Measurements from ENCODE around the gene NT5C1B.

The NT5C1B gene

DNA sequence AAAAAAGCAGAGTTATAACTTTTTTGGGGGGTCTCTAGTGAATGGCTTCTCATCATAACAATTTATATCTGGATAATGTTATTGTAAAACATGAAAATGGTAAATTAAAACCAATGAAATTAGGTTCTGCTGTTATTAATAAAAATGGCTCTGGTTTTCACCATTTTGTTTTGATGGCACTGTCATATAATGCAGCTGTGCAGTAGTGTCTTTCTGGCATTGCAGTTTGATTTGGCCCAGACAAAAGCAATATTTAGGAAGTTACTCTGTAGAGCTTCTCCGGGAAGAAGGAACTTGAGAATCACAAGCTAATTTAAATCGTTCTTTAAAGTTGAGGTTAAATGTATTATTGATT, 15.1 kb upstream of the NT5C1B start:
- H3K36me3 ChIP-seq (ENCODE audit: control insufficient read depth, insufficient read depth, low read length) = no peaks in the 10 kb centered on the region
- H3K27me3 ChIP-seq (ENCODE audit: control insufficient read depth, insufficient read depth, low read length) = no peaks in the 10 kb centered on the region
- H3K27ac ChIP-seq = no peak overlapping the region
- no peak overlapping the region for H3K4me2 ChIP-seq (ENCODE audit: low read length)
- H3K79me2 ChIP-seq = no peaks in the 10 kb centered on the region
- H3K4me1 ChIP-seq = no peaks in the 10 kb centered on the region
- no peak for TF ChIP-seq CTCF (IDR thresholded peaks at IDR 0.05)
- no peak overlapping the region for H3K9ac ChIP-seq
- H3K9me3 ChIP-seq (ENCODE audit: control insufficient read depth, low read length) = no peaks in the 10 kb centered on the region
- no peak overlapping the region for H2AFZ ChIP-seq
- H3K4me3 ChIP-seq (ENCODE audit: low read depth, low read length) = no peak overlapping the region

- Histone ChIP-seq H3K9me3 (ENCODE audit: control insufficient read depth, low read length) (no peaks in the 10 kb centered on the region), H3K4me1 (no peaks in the 10 kb centered on the region), H3K4me2 (ENCODE audit: low read length) (no peak overlapping the region), H3K36me3 (ENCODE audit: control insufficient read depth, insufficient read depth, low read length) (no peaks in the 10 kb centered on the region), H3K9ac (no peak overlapping the region), H3K27ac (no peak overlapping the region), H2AFZ (no peak overlapping the region), H3K4me3 (ENCODE audit: low read depth, low read length) (no peak overlapping the region), H3K79me2 (no peaks in the 10 kb centered on the region), H3K27me3 (ENCODE audit: control insufficient read depth, insufficient read depth, low read length) (no peaks in the 10 kb centered on the region)
- no peak for TF ChIP-seq CTCF (IDR thresholded peaks at IDR 0.05)
Measured at GRCh38 chr2:18603854-18604530, 14.6 kb upstream of the NT5C1B start.

- Histone ChIP-seq H3K4me1 (no peaks in the 10 kb centered on the region), H3K27ac (no peak overlapping the region), H3K27me3 (ENCODE audit: control insufficient read depth, insufficient read depth, low read length) (no peaks in the 10 kb centered on the region), H3K4me3 (ENCODE audit: low read depth, low read length) (no peak overlapping the region), H3K4me2 (ENCODE audit: low read length) (no peak overlapping the region), H3K9ac (no peak overlapping the region), H3K9me3 (ENCODE audit: control insufficient read depth, low read length) (no peaks in the 10 kb centered on the region), H3K79me2 (no peaks in the 10 kb centered on the region), H2AFZ (no peak overlapping the region), H3K36me3 (ENCODE audit: control insufficient read depth, insufficient read depth, low read length) (no peaks in the 10 kb centered on the region)
- no peak for TF ChIP-seq CTCF (IDR thresholded peaks at IDR 0.05)
Measured at GRCh38 chr2:18602298-18602697, 12.9 kb upstream of the NT5C1B start.

GRCh38 chr2:18600255-18600613, 10.9 kb upstream of the NT5C1B start:
- no peak overlapping the region for H3K4me2 ChIP-seq (ENCODE audit: low read length)
- no peak for TF ChIP-seq CTCF (IDR thresholded peaks at IDR 0.05)
- no peak overlapping the region for H3K4me3 ChIP-seq (ENCODE audit: low read depth, low read length)
- H3K79me2 ChIP-seq = no peaks in the 10 kb centered on the region
- no peaks in the 10 kb centered on the region for H3K4me1 ChIP-seq
- H2AFZ ChIP-seq = no peak overlapping the region
- H3K27ac ChIP-seq = no peak overlapping the region
- no peaks in the 10 kb centered on the region for H3K27me3 ChIP-seq (ENCODE audit: control insufficient read depth, insufficient read depth, low read length)
- no peaks in the 10 kb centered on the region for H3K36me3 ChIP-seq (ENCODE audit: control insufficient read depth, insufficient read depth, low read length)
- no peak overlapping the region for H3K9ac ChIP-seq
- no peaks in the 10 kb centered on the region for H3K9me3 ChIP-seq (ENCODE audit: control insufficient read depth, low read length)

DNA sequence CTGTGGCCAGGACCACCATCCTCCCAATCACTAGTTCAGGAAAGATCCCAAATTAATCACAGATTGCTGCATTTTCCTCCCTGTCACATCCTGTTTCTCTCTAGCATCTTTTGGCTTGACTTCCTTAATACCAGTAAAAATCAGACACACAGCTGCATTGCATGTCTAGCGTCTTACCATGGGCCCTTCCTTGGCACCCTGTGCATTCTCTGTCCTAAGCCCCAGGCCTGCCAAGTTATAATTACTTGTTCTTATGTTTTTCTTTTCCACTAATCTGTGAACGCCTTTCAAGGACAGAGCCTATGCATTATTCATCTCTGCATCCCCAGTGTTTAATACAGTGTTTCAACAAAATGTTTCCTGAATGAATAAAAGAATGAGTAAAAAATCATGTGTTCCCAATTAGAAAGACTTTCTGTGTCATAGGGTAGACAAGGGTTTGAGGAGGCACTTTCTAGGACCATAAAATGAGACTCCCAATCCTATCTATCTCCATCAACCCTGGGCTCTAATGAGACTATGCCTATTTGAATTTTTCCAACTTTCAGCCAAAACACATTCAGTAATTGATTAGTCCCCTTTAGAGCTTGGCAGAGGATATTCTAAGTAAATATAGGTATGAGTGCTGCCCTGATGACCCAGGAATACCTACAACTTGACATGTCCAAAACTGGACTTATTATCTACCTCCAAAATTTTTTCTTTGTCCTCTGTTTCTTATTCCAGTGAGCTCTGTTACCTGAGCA, 10.3 kb upstream of the NT5C1B start:
- Histone ChIP-seq H3K4me3 (ENCODE audit: low read depth, low read length) (no peak overlapping the region), H3K36me3 (ENCODE audit: control insufficient read depth, insufficient read depth, low read length) (no peaks in the 10 kb centered on the region), H3K4me2 (ENCODE audit: low read length) (no peak overlapping the region), H3K79me2 (no peaks in the 10 kb centered on the region), H2AFZ (no peak overlapping the region), H3K9ac (no peak overlapping the region), H3K4me1 (no peaks in the 10 kb centered on the region), H3K9me3 (ENCODE audit: control insufficient read depth, low read length) (no peaks in the 10 kb centered on the region), H3K27ac (no peak overlapping the region), H3K27me3 (ENCODE audit: control insufficient read depth, insufficient read depth, low read length) (no peaks in the 10 kb centered on the region)
- no peak for TF ChIP-seq CTCF (IDR thresholded peaks at IDR 0.05)
